Measurements from ENCODE around the gene SS18L1. TPM values are rescaled to one million over a fixed set of nuclear protein-coding genes. Genes with fewer than 3 reads are reported as not detected.

The SS18L1 gene
- total and polyA plus RNA-seq, 8 donors = 5.5 to 34.8 (median 9.3) TPM

DNA sequence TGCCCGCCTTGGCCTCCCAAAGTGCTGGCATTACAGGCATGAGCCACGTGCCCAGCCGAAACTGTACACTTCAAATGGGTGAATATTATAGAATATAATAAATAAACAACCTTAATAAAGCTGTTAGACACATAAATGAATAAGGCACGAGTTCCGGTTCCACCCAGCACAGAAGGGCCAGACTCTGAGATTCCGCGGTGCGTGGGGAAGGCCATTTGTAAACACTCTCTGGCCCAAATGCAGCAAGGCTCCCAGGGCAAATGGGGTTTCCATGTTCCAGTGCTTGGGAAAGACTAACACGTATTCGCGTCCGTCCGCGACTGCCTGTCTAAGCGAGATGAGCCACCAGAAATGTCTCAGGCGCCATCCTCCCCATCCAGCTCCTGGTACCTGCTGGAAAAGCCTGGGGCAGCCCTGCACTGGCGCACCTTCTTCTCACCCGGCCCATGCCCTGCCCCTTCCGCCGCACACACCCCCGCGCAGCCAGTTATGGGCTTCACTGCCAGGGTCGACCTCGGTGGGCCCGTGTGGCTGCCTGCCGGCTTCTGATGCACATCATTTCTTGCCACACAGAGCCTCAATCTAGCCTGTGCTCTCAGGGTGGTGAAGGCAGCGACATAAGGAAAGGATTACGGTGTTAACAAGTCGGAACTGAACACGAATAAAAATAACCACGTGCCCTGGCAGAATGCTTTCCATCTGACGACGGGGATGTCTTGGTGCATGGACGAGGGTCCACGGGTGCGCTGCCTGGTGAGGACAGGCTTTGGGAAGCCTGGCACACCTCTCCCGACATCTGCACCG lies 26.8 kb upstream of the SS18L1 start:
- Histone ChIP-seq H3K27me3 (peaks cover 0 to 79% (median 32%) of the 10 kb centered on the region in 3 donors), H3K27ac (no peak overlapping the region), H3K36me3 (no peaks in the 10 kb centered on the region), H3K9me3 (peaks cover 8 to 38% (median 33%) of the 10 kb centered on the region in 4 donors), H3K4me3 (no peak overlapping the region), H3K4me1 (peaks cover 5 to 14% (median 7%) of the 10 kb centered on the region in 4 donors)
- WGBS, 5 donors = 81 to 83% (median 81%) methylated on average over 34 to 38 of the region's 38 CpGs
- DNase-seq = no peak
- intact Hi-C loops (cut with DNase I; ENCODE audit: low total_unique reads) = no loop called here
- TF ChIP-seq CTCF (IDR thresholded peaks at IDR 0.05) (no peak), POLR2A (IDR thresholded peaks at IDR 0.05) (no peak), EP300 (IDR thresholded peaks at IDR 0.05) (no peak), POLR2AphosphoS5 (IDR thresholded peaks at IDR 0.05) (no peak)

- Histone ChIP-seq H3K27ac (no peak overlapping the region), H3K4me1 (peaks cover 5 to 14% (median 7%) of the 10 kb centered on the region in 4 donors), H3K27me3 (peaks cover 0 to 74% (median 32%) of the 10 kb centered on the region in 3 donors), H3K4me3 (no peak overlapping the region), H3K9me3 (peaks cover 5 to 33% (median 28%) of the 10 kb centered on the region in 4 donors), H3K36me3 (no peaks in the 10 kb centered on the region)
- intact Hi-C loops (cut with DNase I; ENCODE audit: low total_unique reads) = no loop called here
- TF ChIP-seq POLR2A (IDR thresholded peaks at IDR 0.05) (no peak), CTCF (IDR thresholded peaks at IDR 0.05) (no peak), EP300 (IDR thresholded peaks at IDR 0.05) (no peak)
- no peak for DNase-seq
- WGBS, 5 donors = 28 to 45% (median 41%) methylated on average over 5 to 9 of the region's 9 CpGs
Observed at GRCh38 chr20:62117362-62117646, 26.3 kb upstream of the SS18L1 start.

DNA sequence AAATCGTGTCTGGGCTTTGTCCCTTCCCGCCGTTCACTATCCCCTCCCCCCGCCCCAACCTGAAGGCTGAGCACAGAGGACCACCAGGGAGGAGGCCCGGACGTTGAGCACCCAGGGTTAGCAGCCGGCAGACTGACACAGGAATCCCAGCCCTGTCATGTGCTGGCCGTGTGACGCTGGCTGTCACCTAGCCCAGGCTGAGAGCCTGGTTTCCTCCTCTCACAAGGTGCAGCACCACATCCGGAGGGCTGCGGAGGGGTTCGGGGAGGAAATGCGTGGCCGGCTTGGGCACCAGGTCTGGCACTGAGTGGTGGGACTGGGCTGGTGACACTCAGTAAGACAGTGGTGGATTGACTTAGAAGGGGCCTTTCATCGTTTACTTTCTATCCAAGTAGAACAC lies 25.9 kb upstream of the SS18L1 start:
- peaks cover 3 to 29% (median 24%) of the 10 kb centered on the region in 4 donors for H3K9me3 ChIP-seq
- TF ChIP-seq CTCF (IDR thresholded peaks at IDR 0.05) (no peak), POLR2AphosphoS5 (IDR thresholded peaks at IDR 0.05) (no peak), EP300 (IDR thresholded peaks at IDR 0.05) (no peak), POLR2A (IDR thresholded peaks at IDR 0.05) (no peak)
- peaks cover 5 to 14% (median 7%) of the 10 kb centered on the region in 4 donors for H3K4me1 ChIP-seq
- peak; percentile 49 to 68 for DNase-seq
- H3K27ac ChIP-seq = no peak overlapping the region
- no peaks in the 10 kb centered on the region for H3K36me3 ChIP-seq
- no peak overlapping the region for H3K4me3 ChIP-seq
- intact Hi-C loops (cut with DNase I; ENCODE audit: low total_unique reads) = no loop called here
- H3K27me3 ChIP-seq = peaks cover 0 to 71% (median 32%) of the 10 kb centered on the region in 3 donors
- WGBS, 5 donors = 31 to 45% (median 39%) methylated on average over 15 of the region's 15 CpGs

DNA sequence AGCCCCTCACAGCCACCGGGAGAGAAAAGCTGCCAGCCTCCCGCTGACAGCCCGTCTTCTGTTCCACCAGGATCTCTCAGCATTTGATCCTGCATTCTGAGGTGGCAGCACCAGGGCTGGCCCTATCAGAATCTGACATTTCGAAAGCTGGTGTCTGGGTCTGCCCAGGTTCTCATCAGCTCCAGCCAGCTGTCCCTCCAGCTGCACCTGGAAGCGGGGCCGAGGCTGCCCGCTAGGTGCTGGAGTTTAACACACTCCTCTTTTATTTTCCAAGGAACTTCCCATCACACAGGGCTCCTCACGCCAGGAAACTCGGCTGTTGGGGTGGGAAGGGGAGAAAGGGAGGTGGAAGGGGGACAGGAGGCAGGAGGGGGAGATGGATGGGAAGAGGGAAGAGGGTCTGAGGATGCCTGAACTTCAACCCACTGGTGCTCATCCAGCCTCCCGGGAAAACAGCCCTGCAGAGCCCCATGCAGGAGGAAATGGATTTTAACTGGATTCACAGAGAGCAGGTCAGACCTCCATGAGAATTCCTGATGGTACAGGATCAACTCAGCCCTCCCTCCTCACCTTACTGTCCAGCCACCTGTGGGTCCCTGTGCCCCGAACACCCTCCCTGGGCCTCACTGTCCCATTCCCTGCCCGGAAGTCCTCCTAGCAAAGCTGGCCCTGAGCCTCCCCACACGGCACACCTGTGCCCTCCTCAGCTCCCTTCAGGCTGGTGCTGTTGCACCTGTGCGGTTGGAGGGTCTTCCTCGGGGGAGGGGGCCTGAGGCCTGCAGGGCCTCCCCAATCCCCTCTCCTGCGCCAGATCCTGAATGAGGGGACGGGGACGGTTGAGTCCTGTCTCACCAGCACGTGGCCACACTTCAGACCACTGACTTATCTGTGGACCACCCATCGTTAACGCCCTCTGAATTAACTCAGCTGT lies 25.2 kb upstream of the SS18L1 start:
- H3K9me3 ChIP-seq = peaks cover 3 to 22% (median 17%) of the 10 kb centered on the region in 4 donors
- TF ChIP-seq EP300 (IDR thresholded peaks at IDR 0.05) (no peak), CTCF (IDR thresholded peaks at IDR 0.05) (no peak), POLR2AphosphoS5 (IDR thresholded peaks at IDR 0.05) (no peak), POLR2A (IDR thresholded peaks at IDR 0.05) (no peak)
- peaks cover 8 to 19% (median 12%) of the 10 kb centered on the region in 4 donors for H3K4me1 ChIP-seq
- H3K4me3 ChIP-seq = no peak overlapping the region
- no peaks in the 10 kb centered on the region for H3K36me3 ChIP-seq
- H3K27me3 ChIP-seq = peaks cover 0 to 64% (median 32%) of the 10 kb centered on the region in 3 donors
- intact Hi-C loops (cut with DNase I; ENCODE audit: low total_unique reads) = no loop called here
- WGBS, 5 donors = 49 to 57% (median 54%) methylated on average over 20 to 21 of the region's 21 CpGs
- DNase-seq = no peak
- no peak overlapping the region for H3K27ac ChIP-seq
